HG03442 (cell line): ENCODE results near the gene AMH.

Source experiments
- ATAC-seq: cut with Tn5 transposase; IDR thresholded peaks from one replicate; pipeline ENCODE4 v1.9.1; 2021; ENCODE audit warnings: mild to moderate bottlenecking, moderate library complexity; ENCODE audit not compliant: unreplicated experiment

AMH gene

GRCh38 chr19:2219726-2220125 is 29.4 kb upstream of the AMH start:
- ATAC-seq, result no peak

- no peak for ATAC-seq
Measured at GRCh38 chr19:2221250-2221831, 27.8 kb upstream of the AMH start.

- no peak for ATAC-seq
Measured at GRCh38 chr19:2221918-2222317, 27.2 kb upstream of the AMH start.

GRCh38 chr19:2223391-2223790 is 25.7 kb upstream of the AMH start:
- no peak for ATAC-seq

GRCh38 chr19:2223959-2224358 is 25.2 kb upstream of the AMH start:
- peak; percentile 39 for ATAC-seq

- ATAC-seq, result no peak
Measured at GRCh38 chr19:2224754-2225349, 24.3 kb upstream of the AMH start.

GRCh38 chr19:2225415-2226050 is 23.6 kb upstream of the AMH start:
- no peak for ATAC-seq

GRCh38 chr19:2226051-2226839 is 22.9 kb upstream of the AMH start:
- no peak for ATAC-seq

GRCh38 chr19:2226840-2227360 is 22.2 kb upstream of the AMH start:
- ATAC-seq, result no peak

- no peak for ATAC-seq
Measured at GRCh38 chr19:2227415-2228156, 21.5 kb upstream of the AMH start.

- no peak for ATAC-seq
Measured at GRCh38 chr19:2228157-2229030, 20.7 kb upstream of the AMH start.

- no peak for ATAC-seq
Measured at GRCh38 chr19:2229103-2230032, 19.8 kb upstream of the AMH start.

GRCh38 chr19:2230033-2230531 is 19.0 kb upstream of the AMH start:
- ATAC-seq, result no peak

GRCh38 chr19:2230807-2231533 is 18.2 kb upstream of the AMH start:
- ATAC-seq, result no peak

GRCh38 chr19:2231621-2232221 is 17.4 kb upstream of the AMH start:
- no peak for ATAC-seq

- ATAC-seq, result no peak
Measured at GRCh38 chr19:2232286-2233151, 16.6 kb upstream of the AMH start.
